MM.1S (cell line): Measurements from ENCODE around the gene SNU13.
"Not testable (repeated sequence)": the region's sequence is repeated elsewhere in the genome, so short reads cannot be mapped to it uniquely, and the experiment has no call there.

Source experiments
- DNase-seq: peaks from one replicate; pipeline ENCODE4 v3.0.0-alpha.2; 2015
- H2AFZ ChIP-seq: fragments of 300-600 bp; sonication (generic); 2 replicates; pipeline ENCODE4 v1.6.0; 2016; ENCODE audit warnings: antibody characterized with exemption, low read length
- H3F3A ChIP-seq: fragments of 300-600 bp; sonication (generic); 2 replicates; pipeline ENCODE4 v1.6.1; 2016; ENCODE audit warnings: mild to moderate bottlenecking, antibody characterized with exemption, low read length, moderate library complexity, mixed read lengths; ENCODE audit not compliant: insufficient read depth
- H3K27ac ChIP-seq: fragments of 300-600 bp; sonication (generic); 2 replicates; pipeline ENCODE4 v1.5.1; 2016; ENCODE audit warnings: mild to moderate bottlenecking, low read length
- H3K27me3 ChIP-seq: fragments of 300-600 bp; sonication (generic); replicated peaks from 2 replicates; pipeline ENCODE4 v1.6.0; 2016; ENCODE audit warnings: low read length; ENCODE audit not compliant: insufficient read depth
- H3K36me3 ChIP-seq: fragments of 300-600 bp; sonication (generic); replicated peaks from 2 replicates; pipeline ENCODE4 v1.6.1; 2016; ENCODE audit warnings: mild to moderate bottlenecking, low read length, mixed read lengths; ENCODE audit not compliant: insufficient read depth
- H3K4me1 ChIP-seq: fragments of 300-600 bp; sonication (generic); 2 replicates; pipeline ENCODE4 v1.6.1; 2016; ENCODE audit warnings: low read length, mixed read lengths
- H3K4me2 ChIP-seq: fragments of 300-600 bp; sonication (generic); 2 replicates; pipeline ENCODE4 v1.6.0; 2016; ENCODE audit warnings: low read depth, low read length
- H3K4me3 ChIP-seq: fragments of 300-600 bp; sonication (generic); 2 replicates; pipeline ENCODE4 v1.5.1; 2016; ENCODE audit warnings: low read length, mixed read lengths
- H3K79me2 ChIP-seq: fragments of 300-600 bp; sonication (generic); 2 replicates; pipeline ENCODE4 v1.6.1; 2016; ENCODE audit warnings: mixed run types, low read length, mixed read lengths
- H3K9ac ChIP-seq: fragments of 300-600 bp; sonication (generic); 2 replicates; pipeline ENCODE4 v1.6.1; 2016; ENCODE audit warnings: low read length, mixed read lengths
- H3K9me2 ChIP-seq: fragments of 300-600 bp; sonication (generic); replicated peaks from 2 replicates; pipeline ENCODE4 v1.6.1; 2016; ENCODE audit warnings: mild to moderate bottlenecking, low read length, mixed read lengths; ENCODE audit not compliant: insufficient read depth
- H3K9me3 ChIP-seq: fragments of 300-600 bp; sonication (generic); replicated peaks from 2 replicates; pipeline ENCODE4 v1.6.1; 2016; ENCODE audit warnings: mild to moderate bottlenecking, low read length, mixed read lengths; ENCODE audit not compliant: insufficient read depth
- H4K20me1 ChIP-seq: fragments of 300-600 bp; sonication (generic); 2 replicates; pipeline ENCODE4 v1.6.1; 2016; ENCODE audit warnings: mild to moderate bottlenecking, low read length, moderate library complexity, mixed read lengths; ENCODE audit not compliant: insufficient read depth
- CTCF ChIP-seq: fragments of 300-600 bp; sonication (generic); IDR thresholded peaks from 2 replicates; pipeline ENCODE4 v1.5.1; 2016; ENCODE audit warnings: antibody characterized with exemption, low read length, mixed read lengths
- EZH2 ChIP-seq: fragments of 300-600 bp; sonication (generic); optimal IDR thresholded peaks from 2 replicates; pipeline ENCODE3; 2017; ENCODE audit warnings: low read depth, mild to moderate bottlenecking, antibody characterized with exemption, low read length, mixed read lengths
- EZH2phosphoT487 ChIP-seq: fragments of 300-600 bp; sonication (generic); IDR thresholded peaks from 2 replicates; pipeline ENCODE4 v1.6.1; 2018; ENCODE audit warnings: antibody characterized with exemption, low read length

The SNU13 gene

GRCh38 chr22:41638124-41638523, 50.5 kb downstream of the SNU13 start:
- H3K9me2 ChIP-seq = no peaks in the 10 kb centered on the region
- H2AFZ ChIP-seq = no peak overlapping the region
- H3K27ac ChIP-seq = no peak overlapping the region
- peaks cover 82% of the 10 kb centered on the region for H3K79me2 ChIP-seq
- peaks cover 23% of the 10 kb centered on the region for H3K36me3 ChIP-seq
- TF ChIP-seq EZH2 (no peak), EZH2phosphoT487 (no peak), CTCF (no peak)
- H3K9me3 ChIP-seq = no peaks in the 10 kb centered on the region
- H3K9ac ChIP-seq = no peak overlapping the region
- no peak for DNase-seq
- H4K20me1 ChIP-seq = no peaks in the 10 kb centered on the region
- H3K27me3 ChIP-seq = no peaks in the 10 kb centered on the region
- H3K4me3 ChIP-seq = no peak overlapping the region
- no peaks in the 10 kb centered on the region for H3F3A ChIP-seq
- H3K4me2 ChIP-seq = no peak overlapping the region
- no peaks in the 10 kb centered on the region for H3K4me1 ChIP-seq

GRCh38 chr22:41637623-41638022, 51.0 kb downstream of the SNU13 start:
- H3K9me2 ChIP-seq, H3K9me3 ChIP-seq, H3F3A ChIP-seq, H3K4me3 ChIP-seq, H3K27me3 ChIP-seq, H3K9ac ChIP-seq, H2AFZ ChIP-seq, H3K27ac ChIP-seq, DNase-seq, H4K20me1 ChIP-seq, H3K4me1 ChIP-seq, H3K4me2 ChIP-seq: not testable (repeated sequence)
- Histone ChIP-seq H3K36me3 (peaks cover 23% of the 10 kb centered on the region), H3K79me2 (peaks cover 77% of the 10 kb centered on the region)

- Histone ChIP-seq H2AFZ (no peak overlapping the region), H3K4me2 (no peak overlapping the region), H3F3A (no peaks in the 10 kb centered on the region), H3K27me3 (no peaks in the 10 kb centered on the region), H4K20me1 (no peaks in the 10 kb centered on the region), H3K36me3 (peaks cover 23% of the 10 kb centered on the region), H3K79me2 (peaks cover 71% of the 10 kb centered on the region), H3K9me3 (no peaks in the 10 kb centered on the region), H3K27ac (no peak overlapping the region), H3K9ac (no peak overlapping the region), H3K4me3 (no peak overlapping the region), H3K9me2 (no peaks in the 10 kb centered on the region), H3K4me1 (no peaks in the 10 kb centered on the region)
- TF ChIP-seq EZH2phosphoT487 (no peak), EZH2 (no peak), CTCF (no peak)
- no peak for DNase-seq
Observed at GRCh38 chr22:41636467-41636866, 52.2 kb downstream of the SNU13 start.

GRCh38 chr22:41634610-41635009, 54.1 kb downstream of the SNU13 start:
- not testable (repeated sequence) for DNase-seq, H3K4me1 ChIP-seq, H3K4me3 ChIP-seq, H3K9ac ChIP-seq, H3K27ac ChIP-seq, H2AFZ ChIP-seq, H3K27me3 ChIP-seq, H3K9me2 ChIP-seq, H4K20me1 ChIP-seq, H3K9me3 ChIP-seq, H3F3A ChIP-seq, H3K4me2 ChIP-seq
- Histone ChIP-seq H3K36me3 (peaks cover 17% of the 10 kb centered on the region), H3K79me2 (peaks cover 62% of the 10 kb centered on the region)

- not testable (repeated sequence) for H4K20me1 ChIP-seq, H2AFZ ChIP-seq, H3K27ac ChIP-seq, H3K36me3 ChIP-seq, H3K9me2 ChIP-seq, H3K9me3 ChIP-seq, DNase-seq, H3K27me3 ChIP-seq, H3K4me2 ChIP-seq, H3F3A ChIP-seq, H3K4me3 ChIP-seq, H3K9ac ChIP-seq, H3K4me1 ChIP-seq
- peaks cover 69% of the 10 kb centered on the region for H3K79me2 ChIP-seq
Observed at GRCh38 chr22:41631615-41632014, 57.1 kb downstream of the SNU13 start.

GRCh38 chr22:41631115-41631514, 57.6 kb downstream of the SNU13 start:
- H3K9me3 ChIP-seq, H3K4me3 ChIP-seq, H3K4me2 ChIP-seq, H2AFZ ChIP-seq, DNase-seq, H4K20me1 ChIP-seq, H3K9me2 ChIP-seq, H3K27me3 ChIP-seq, H3K4me1 ChIP-seq, H3K9ac ChIP-seq, H3K27ac ChIP-seq, H3K36me3 ChIP-seq, H3F3A ChIP-seq: not testable (repeated sequence)
- peaks cover 68% of the 10 kb centered on the region for H3K79me2 ChIP-seq
